ENCODE measurements around the gene SORCS2.

SORCS2 gene

DNA sequence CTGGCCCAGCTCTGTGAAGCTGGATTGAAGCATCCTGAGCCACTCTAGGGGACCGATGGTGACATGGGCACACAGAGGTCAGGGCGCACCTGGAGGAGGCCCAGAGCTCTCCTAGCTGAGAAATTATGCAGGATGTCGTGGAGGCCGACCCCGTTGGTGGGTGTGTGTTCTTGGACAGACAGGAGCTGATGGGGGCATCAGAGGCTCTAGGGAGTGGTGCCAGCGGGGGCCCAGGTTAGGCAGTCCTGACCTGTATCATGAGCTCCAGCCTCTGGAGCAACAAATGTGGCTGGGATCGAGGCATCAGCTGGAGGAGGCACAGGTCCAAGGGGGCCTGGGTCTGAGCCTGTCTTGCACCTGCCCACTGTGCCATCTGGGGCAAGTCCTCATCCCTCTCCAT lies 367.0 kb downstream of the SORCS2 start:
- CTCF ChIA-PET = no interaction called here
- no peak for DNase-seq (ENCODE audit: extremely low spot score)
- TF ChIP-seq FOXA1 (IDR thresholded peaks at IDR 0.05) = no peak
- TF ChIP-seq ELF4 (IDR thresholded peaks at IDR 0.05) = no peak
- TF ChIP-seq SP1 (IDR thresholded peaks at IDR 0.05) = no peak
- TF ChIP-seq HDGF (IDR thresholded peaks at IDR 0.05; ENCODE audit: borderline replicate concordance) = no peak
- TF ChIP-seq FOXM1 (IDR thresholded peaks at IDR 0.05; ENCODE audit: borderline replicate concordance) = no peak
- no peak for TF ChIP-seq FOXK2 (IDR thresholded peaks at IDR 0.05)
- TF ChIP-seq L3MBTL2 (conservative IDR thresholded peaks at IDR 0.05) = no peak
- TF ChIP-seq ARNT (IDR thresholded peaks at IDR 0.05) = no peak
- POLR2A ChIA-PET = no interaction called here

DNA sequence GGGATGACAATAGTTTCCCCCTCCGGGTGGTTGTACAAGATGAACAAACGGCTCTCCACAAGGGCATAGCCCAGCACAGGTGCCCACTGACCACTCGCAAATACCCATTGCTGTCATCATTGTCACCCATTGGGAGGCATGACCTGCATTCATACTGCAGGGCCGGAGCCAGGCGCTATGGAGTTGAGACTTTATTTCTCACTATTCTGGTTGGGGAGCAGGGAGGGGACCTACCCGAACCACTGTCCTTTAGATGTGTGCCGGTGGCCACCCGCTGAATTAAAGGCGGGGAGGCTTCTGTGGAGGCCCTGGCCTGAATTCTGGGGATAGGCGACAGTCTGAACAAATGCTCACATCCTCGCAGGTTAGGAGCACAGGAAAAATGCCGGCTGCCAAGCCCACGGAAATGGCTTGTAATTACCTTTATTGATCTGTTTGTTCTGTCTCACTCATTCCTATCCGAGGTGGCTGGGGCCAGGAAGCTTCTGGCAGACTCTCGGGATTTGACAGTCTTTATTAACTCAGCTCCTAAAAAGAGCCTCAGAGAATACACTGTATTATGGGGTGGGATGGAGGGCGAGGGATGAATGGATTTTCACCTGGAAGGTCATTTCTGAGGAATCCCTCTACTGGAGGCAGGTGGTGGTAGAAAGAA lies 367.5 kb downstream of the SORCS2 start:
- POLR2A ChIA-PET = no interaction called here
- TF ChIP-seq ZNF384 (IDR thresholded peaks at IDR 0.05) (no peak), CTBP1 (IDR thresholded peaks at IDR 0.05; ENCODE audit: borderline replicate concordance) (no peak), FOXA1 (IDR thresholded peaks at IDR 0.05) (no peak), L3MBTL2 (conservative IDR thresholded peaks at IDR 0.05) (no peak), ARNT (IDR thresholded peaks at IDR 0.05) (no peak), LEF1 (IDR thresholded peaks at IDR 0.05; ENCODE audit: borderline replicate concordance) (no peak), FOXK2 (IDR thresholded peaks at IDR 0.05) (no peak), SP1 (IDR thresholded peaks at IDR 0.05) (no peak), ELF4 (IDR thresholded peaks at IDR 0.05) (no peak), TARDBP (IDR thresholded peaks at IDR 0.05) (no peak), NFRKB (IDR thresholded peaks at IDR 0.05) (no peak), FOXM1 (IDR thresholded peaks at IDR 0.05; ENCODE audit: borderline replicate concordance) (no peak)
- TF ChIP-seq, protein P1, sequence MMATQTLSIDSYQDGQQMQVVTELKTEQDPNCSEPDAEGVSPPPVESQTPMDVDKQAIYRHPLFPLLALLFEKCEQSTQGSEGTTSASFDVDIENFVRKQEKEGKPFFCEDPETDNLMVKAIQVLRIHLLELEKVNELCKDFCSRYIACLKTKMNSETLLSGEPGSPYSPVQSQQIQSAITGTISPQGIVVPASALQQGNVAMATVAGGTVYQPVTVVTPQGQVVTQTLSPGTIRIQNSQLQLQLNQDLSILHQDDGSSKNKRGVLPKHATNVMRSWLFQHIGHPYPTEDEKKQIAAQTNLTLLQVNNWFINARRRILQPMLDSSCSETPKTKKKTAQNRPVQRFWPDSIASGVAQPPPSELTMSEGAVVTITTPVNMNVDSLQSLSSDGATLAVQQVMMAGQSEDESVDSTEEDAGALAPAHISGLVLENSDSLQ (IDR thresholded peaks at IDR 0.05) = no peak
- no peak for DNase-seq (ENCODE audit: extremely low spot score)
- CTCF ChIA-PET = no interaction called here

DNA sequence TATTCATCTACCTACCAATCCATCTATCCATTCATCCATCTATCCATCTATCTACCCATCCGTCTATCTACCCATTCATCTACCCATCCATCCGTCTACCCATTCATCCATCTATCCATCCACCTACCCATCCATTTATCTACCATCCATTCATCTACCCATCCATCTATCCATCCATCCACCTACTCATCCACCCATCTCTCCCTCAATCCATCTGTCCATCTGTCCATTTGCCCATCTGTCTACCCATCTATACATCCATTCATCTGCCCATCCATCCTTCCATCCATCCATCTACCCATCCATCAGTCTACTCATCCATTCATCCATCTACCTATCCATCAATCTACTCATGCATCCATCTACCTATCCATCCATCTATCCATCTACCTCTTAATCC lies 369.2 kb downstream of the SORCS2 start:
- CTCF ChIA-PET = no interaction called here
- POLR2A ChIA-PET = no interaction called here
- no peak for DNase-seq (ENCODE audit: extremely low spot score)
- TF ChIP-seq L3MBTL2 (conservative IDR thresholded peaks at IDR 0.05) (no peak), ARNT (IDR thresholded peaks at IDR 0.05) (no peak), FOXK2 (IDR thresholded peaks at IDR 0.05) (no peak), SUZ12 (IDR thresholded peaks at IDR 0.05) (no peak), LEF1 (IDR thresholded peaks at IDR 0.05; ENCODE audit: borderline replicate concordance) (no peak), FOXM1 (IDR thresholded peaks at IDR 0.05; ENCODE audit: borderline replicate concordance) (no peak), SP1 (IDR thresholded peaks at IDR 0.05) (no peak), BHLHE40 (IDR thresholded peaks at IDR 0.05; ENCODE audit: borderline replicate concordance) (no peak), ZNF384 (IDR thresholded peaks at IDR 0.05) (no peak), ELF4 (IDR thresholded peaks at IDR 0.05) (no peak)
- TF ChIP-seq, protein P1 (IDR thresholded peaks at IDR 0.05) = no peak

DNA sequence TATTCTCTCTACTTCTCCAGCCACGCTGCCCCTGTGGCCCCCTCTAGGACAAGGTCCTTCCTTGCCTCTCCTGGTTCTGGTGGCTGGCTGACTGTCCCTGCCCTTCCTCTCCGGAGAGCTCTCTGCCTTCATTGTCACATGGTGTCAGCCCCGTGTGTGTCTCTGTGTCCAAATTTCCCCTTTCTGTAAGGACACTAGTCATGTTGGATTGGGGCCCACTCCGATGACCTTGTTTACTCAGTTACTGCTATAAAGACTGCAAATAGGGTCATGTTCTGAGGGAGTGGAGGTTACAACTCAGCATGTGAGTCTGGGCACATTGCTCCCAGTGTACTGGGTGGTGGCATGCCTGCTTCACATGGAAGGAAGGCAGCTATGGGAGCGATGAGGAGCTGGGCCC lies 371.9 kb downstream of the SORCS2 start:
- CTCF ChIA-PET = interaction anchor here (0.6 kb wide), 1 partner anchor 485 kb away, joined by 3 read pairs; no protein-coding TSS in a partner anchor
- POLR2A ChIA-PET = no interaction called here

DNA sequence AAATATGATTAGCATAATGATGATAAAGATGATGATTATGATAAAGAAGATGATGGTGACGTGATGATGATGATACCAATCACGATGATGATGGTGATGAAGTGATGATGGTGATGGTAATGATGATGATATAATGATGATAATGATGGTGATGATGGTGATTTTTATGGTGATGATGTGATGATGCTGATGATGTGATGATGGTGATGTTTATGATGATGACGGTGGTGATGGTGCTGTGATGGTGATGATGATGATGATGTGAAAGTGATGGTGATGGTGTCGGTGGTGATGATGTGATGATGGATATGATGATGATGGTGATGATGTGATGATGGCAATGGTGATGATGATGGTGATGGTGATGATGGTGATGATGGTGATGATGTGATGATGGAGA lies 373.1 kb downstream of the SORCS2 start:
- TF ChIP-seq L3MBTL2 (conservative IDR thresholded peaks at IDR 0.05) = no peak
- no peak for TF ChIP-seq ZNF384 (IDR thresholded peaks at IDR 0.05)
- no peak for TF ChIP-seq TARDBP (IDR thresholded peaks at IDR 0.05)
- TF ChIP-seq FOXM1 (IDR thresholded peaks at IDR 0.05; ENCODE audit: borderline replicate concordance) = no peak
- TF ChIP-seq SP1 (IDR thresholded peaks at IDR 0.05) = no peak
- TF ChIP-seq, protein P1 (IDR thresholded peaks at IDR 0.05) = no peak
- ChIA-PET POLR2A (no interaction called here), CTCF (no interaction called here)
- no peak for DNase-seq (ENCODE audit: extremely low spot score)

More for the DNA sequence above, 371.9 kb downstream of the SORCS2 start:
- no peak for DNase-seq (ENCODE audit: extremely low spot score)
- TF ChIP-seq BHLHE40 (IDR thresholded peaks at IDR 0.05; ENCODE audit: borderline replicate concordance) (no peak), FOXK2 (IDR thresholded peaks at IDR 0.05) (no peak), L3MBTL2 (conservative IDR thresholded peaks at IDR 0.05) (no peak), LEF1 (IDR thresholded peaks at IDR 0.05; ENCODE audit: borderline replicate concordance) (no peak), HDGF (IDR thresholded peaks at IDR 0.05; ENCODE audit: borderline replicate concordance) (no peak), ELF4 (IDR thresholded peaks at IDR 0.05) (no peak), SP1 (IDR thresholded peaks at IDR 0.05) (no peak), CTBP1 (IDR thresholded peaks at IDR 0.05; ENCODE audit: borderline replicate concordance) (no peak), ZNF384 (IDR thresholded peaks at IDR 0.05) (no peak), FOXM1 (IDR thresholded peaks at IDR 0.05; ENCODE audit: borderline replicate concordance) (no peak), NFRKB (IDR thresholded peaks at IDR 0.05) (no peak), ARNT (IDR thresholded peaks at IDR 0.05) (no peak), TARDBP (IDR thresholded peaks at IDR 0.05) (no peak)
- TF ChIP-seq, protein P1 (IDR thresholded peaks at IDR 0.05) = no peak
